Ovary (tissue), 3 donors: ENCODE data around the gene PCNT.

ENCODE experiments used
- CTCF ChIP-seq, 3 donors: fragments of 450-650 bp in 2 of 3; fragments of 200-600 bp in 1 of 3; IDR thresholded peaks; one replicate each; pipeline versions ENCODE4 v1.5.1 to v1.8.0; 2016 to 2022; ENCODE audit warnings: antibody characterized with exemption in 3 of 3, mild to moderate bottlenecking in 1 of 3
- POLR2A ChIP-seq: fragments of 450-650 bp; IDR thresholded peaks from one replicate; pipeline ENCODE4 v1.6.1; 2017; ENCODE audit warnings: antibody characterized with exemption, mild to moderate bottlenecking, moderate library complexity
- donor health status: DM: no; HTN: no; CAD: no.

GRCh38 chr21:46448108-46448507 is 124.2 kb downstream of the PCNT start:
- no peak for TF ChIP-seq CTCF (IDR thresholded peaks at IDR 0.05)
- no peak for TF ChIP-seq POLR2A
